Skin epidermis (tissue), 12 donors: ENCODE data around the gene ETF1.

Experiments
- H3K27ac ChIP-seq, 21 experiments: fragments of 200-600 bp; sonication (generic) in 11 of 21; one replicate each; pipeline ENCODE4 v1.5.0; 2020; ENCODE audit warnings: mild to moderate bottlenecking in 3 of 21, inconsistent platforms in 2 of 21, moderate library complexity in 2 of 21
- H3K4me3 ChIP-seq, 7 experiments: fragments of 200-600 bp; sonication (generic) in 2 of 7; one replicate each; pipeline ENCODE4 v1.5.0; 2020; ENCODE audit warnings: inconsistent platforms in 2 of 7, mild to moderate bottlenecking in 2 of 7, moderate library complexity in 1 of 7

Gene ETF1

GRCh38 chr5:138468133-138468965, 74.7 kb downstream of the ETF1 start:
- Histone ChIP-seq H3K27ac (peak overlapping the region in 5 of 21 experiments; percentile 8 to 87 (median 49)), H3K4me3 (peak overlapping the region in 4 of 7 experiments; percentile 64 to 90 (median 82))

DNA sequence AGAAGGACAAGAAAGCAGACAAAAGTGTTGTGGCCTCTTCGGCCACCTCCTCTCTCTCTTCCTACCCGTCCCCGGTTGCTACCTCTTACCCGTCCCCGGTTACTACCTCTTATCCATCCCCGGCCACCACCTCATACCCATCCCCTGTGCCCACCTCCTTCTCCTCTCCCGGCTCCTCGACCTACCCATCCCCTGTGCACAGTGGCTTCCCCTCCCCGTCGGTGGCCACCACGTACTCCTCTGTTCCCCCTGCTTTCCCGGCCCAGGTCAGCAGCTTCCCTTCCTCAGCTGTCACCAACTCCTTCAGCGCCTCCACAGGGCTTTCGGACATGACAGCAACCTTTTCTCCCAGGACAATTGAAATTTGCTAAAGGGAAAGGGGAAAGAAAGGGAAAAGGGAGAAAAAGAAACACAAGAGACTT, 75.3 kb downstream of the ETF1 start:
- Histone ChIP-seq H3K27ac (peak overlapping the region in 7 of 21 experiments; percentile 8 to 97 (median 83)), H3K4me3 (peak overlapping the region in 6 of 7 experiments; percentile 64 to 90 (median 78))

GRCh38 chr5:138466900-138467710, 75.9 kb downstream of the ETF1 start:
- Histone ChIP-seq H3K4me3 (peak overlapping the region; percentile 64 to 90 (median 77)), H3K27ac (peak overlapping the region in 10 of 21 experiments; percentile 36 to 97 (median 88))

DNA sequence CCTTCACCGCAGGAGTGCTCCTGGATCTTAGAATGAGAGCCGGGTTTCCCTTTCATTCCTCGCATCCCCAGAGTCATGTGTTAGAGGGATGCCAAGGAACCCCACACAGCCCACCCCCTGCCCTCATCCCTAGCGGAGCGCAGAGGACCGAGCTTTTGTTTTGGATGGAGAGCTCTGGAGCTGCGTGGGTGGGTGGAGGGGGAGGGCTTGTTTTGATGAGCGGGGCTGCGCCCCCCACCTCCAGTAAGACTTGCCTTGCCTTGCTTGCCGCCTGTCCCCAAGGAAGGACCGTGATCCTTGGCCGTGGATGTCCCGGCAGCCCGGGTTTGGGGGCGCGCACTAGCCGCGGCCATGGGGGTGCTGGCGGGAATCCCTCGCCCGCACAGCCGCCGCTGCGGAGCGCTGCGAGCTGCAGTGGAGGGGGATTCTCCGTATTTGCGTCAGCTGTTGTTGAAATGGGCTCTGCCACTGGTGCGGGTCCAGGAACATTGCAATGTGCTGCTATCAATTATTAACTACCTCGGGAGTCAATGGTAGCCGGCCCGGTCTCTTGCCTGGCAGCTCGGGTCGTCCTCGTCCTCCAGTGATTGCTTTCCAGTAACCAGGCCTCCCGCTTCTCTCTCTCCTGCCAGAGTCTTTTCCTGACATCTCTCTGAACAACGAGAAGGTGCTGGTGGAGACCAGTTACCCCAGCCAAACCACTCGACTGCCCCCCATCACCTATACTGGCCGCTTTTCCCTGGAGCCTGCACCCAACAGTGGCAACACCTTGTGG, 76.7 kb downstream of the ETF1 start:
- Histone ChIP-seq H3K4me3 (peak overlapping the region; percentile 64 to 90 (median 77)), H3K27ac (peak overlapping the region in 14 of 21 experiments; percentile 8 to 97 (median 89))

DNA sequence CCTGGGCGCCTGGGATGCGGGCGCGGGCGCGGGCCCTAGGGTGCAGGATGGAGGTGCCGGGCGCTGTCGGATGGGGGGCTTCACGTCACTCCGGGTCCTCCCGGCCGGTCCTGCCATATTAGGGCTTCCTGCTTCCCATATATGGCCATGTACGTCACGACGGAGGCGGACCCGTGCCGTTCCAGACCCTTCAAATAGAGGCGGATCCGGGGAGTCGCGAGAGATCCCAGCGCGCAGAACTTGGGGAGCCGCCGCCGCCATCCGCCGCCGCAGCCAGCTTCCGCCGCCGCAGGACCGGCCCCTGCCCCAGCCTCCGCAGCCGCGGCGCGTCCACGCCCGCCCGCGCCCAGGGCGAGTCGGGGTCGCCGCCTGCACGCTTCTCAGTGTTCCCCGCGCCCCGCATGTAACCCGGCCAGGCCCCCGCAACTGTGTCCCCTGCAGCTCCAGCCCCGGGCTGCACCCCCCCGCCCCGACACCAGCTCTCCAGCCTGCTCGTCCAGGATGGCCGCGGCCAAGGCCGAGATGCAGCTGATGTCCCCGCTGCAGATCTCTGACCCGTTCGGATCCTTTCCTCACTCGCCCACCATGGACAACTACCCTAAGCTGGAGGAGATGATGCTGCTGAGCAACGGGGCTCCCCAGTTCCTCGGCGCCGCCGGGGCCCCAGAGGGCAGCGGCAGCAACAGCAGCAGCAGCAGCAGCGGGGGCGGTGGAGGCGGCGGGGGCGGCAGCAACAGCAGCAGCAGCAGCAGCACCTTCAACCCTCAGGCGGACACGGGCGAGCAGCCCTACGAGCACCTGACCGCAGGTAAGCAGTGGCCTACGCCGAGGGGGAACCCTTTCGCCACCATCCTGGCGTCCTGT, 77.5 kb downstream of the ETF1 start, which contains the start of gene EGR1:
Gene EGR1, plus strand, starts transcription at position 219 of the 864 bp plus-strand sequence. Its CDS starts 283 bp downstream, at position 502.
- peak within 1 kb of the TSS; percentile 64 to 90 (median 77) for H3K4me3 ChIP-seq
- peak within 1 kb of the TSS; percentile 53 to 99 (median 94) for H3K27ac ChIP-seq

DNA sequence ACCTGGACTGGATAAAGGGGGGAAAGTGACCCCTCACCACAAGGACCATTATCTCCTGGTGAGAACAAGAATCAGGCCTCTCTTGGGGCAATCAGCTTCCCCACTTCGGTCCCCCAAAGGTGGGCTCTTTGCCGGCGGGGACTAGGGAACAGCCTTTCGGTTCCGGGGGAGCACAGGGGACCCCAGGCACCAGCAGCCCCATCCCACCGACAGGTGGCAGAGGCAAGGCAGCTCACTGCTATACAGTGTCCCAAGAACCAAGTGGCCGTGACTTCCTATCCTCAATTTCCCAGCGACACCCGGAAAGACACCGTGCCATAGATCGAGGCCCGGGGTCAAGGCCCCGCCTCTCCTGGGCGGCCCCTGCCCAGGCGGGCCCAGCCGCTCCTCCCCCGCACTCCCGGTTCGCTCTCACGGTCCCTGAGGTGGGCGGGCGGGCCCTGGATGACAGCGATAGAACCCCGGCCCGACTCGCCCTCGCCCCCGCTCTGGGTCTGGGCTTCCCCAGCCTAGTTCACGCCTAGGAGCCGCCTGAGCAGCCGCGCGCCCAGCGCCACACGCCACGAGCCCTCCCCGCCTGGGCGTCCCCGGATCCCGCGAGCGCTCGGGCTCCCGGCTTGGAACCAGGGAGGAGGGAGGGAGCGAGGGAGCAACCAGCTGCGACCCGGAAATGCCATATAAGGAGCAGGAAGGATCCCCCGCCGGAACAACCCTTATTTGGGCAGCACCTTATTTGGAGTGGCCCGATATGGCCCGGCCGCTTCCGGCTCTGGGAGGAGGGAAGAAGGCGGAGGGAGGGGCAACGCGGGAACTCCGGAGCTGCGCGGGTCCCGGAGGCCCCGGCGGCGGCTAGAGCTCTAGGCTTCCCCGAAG, 78.4 kb downstream of the ETF1 start:
- Histone ChIP-seq H3K4me3 (peak overlapping the region; percentile 64 to 90 (median 77)), H3K27ac (peak overlapping the region; percentile 53 to 99 (median 94))

GRCh38 chr5:138464008-138464387, 79.0 kb downstream of the ETF1 start:
- Histone ChIP-seq H3K27ac (peak overlapping the region; percentile 53 to 99 (median 94)), H3K4me3 (peak overlapping the region; percentile 64 to 90 (median 77))

DNA sequence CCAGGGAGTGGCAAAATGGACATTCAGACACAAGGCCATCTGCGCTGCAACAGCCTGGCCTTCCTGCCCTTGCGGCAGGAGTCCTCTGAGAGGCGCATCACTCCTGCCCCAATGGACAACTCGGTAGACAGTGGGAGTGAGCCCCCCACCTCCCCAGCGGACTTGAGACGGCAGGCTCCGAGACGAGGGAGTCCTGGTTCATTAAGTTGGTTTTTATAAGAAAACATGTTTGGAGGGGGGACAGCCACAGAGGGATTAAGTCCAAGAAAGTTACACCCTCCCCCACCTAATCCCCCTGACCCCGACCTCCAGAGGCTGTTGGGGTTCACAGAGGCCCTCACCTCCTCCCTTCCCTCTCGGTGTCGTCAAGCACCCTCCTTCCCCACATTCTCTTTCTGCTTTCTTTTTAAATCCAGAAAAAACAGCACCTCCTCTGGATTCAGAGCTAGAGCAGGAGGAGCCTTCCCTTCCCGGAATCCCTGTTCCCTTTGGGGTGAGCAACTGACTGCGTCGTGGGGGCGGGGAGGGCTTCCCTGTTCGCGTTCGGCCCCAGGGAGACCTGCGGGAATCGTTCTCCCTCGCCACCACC, 79.5 kb downstream of the ETF1 start:
- peak overlapping the region; percentile 52 to 99 (median 94) for H3K27ac ChIP-seq
- peak overlapping the region; percentile 64 to 90 (median 77) for H3K4me3 ChIP-seq

DNA sequence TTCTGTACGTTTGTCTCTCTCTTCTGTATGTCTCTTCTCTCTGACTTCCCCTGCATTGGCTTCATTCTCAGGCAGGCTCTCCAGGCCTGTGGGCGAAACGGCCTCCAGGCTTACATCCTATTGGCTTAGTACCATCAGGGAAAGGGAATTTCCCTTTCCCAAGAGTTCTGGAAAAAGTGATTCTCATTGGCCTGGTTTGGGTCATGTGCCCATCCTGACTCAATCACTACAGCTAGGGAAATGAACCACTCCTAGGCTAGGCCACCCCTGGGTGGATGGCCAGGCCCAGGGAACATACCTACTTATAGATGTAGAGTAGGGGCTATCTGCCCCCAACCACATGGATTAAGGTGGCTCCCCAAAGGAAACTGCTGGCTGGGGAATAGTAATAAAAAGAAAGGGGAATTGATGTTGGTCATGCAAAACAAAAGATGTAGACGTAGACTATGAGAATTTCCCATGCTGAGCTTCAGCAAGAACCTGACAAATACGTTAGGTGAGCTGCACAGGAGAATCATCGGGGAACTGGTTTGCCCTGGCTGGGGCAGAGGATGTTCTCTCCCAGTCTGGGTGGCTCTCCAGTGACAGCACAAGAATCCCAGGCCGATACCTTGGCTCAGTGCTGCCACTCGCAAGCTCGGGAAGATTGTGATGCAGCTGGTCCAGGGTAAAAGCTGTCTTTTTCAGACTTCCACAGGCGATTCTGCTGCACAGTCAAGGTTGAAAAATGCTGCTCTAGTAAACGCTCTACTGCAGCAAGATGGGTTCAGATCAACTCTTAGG, 81.5 kb downstream of the ETF1 start:
- Histone ChIP-seq H3K27ac (peak overlapping the region in 8 of 21 experiments; percentile 16 to 80 (median 39)), H3K4me3 (no peak overlapping the region)

- Histone ChIP-seq H3K27ac (peak overlapping the region in 10 of 21 experiments; percentile 9 to 80 (median 48)), H3K4me3 (no peak overlapping the region)
Observed at GRCh38 chr5:138460032-138460693, 82.9 kb downstream of the ETF1 start.

- H3K27ac ChIP-seq: peak overlapping the region in 9 of 21 experiments; percentile 7 to 80 (median 44)
- H3K4me3 ChIP-seq: no peak overlapping the region
Observed at GRCh38 chr5:138459311-138459933, 83.6 kb downstream of the ETF1 start.

- no peak overlapping the region for H3K4me3 ChIP-seq
- H3K27ac ChIP-seq: peak overlapping the region in 9 of 21 experiments; percentile 7 to 80 (median 44)
Observed at GRCh38 chr5:138458856-138459255, 84.2 kb downstream of the ETF1 start.

- Histone ChIP-seq H3K4me3 (no peak overlapping the region), H3K27ac (peak overlapping the region in 4 of 21 experiments; percentile 44 to 80 (median 61))
Observed at GRCh38 chr5:138458384-138458783, 84.7 kb downstream of the ETF1 start.

GRCh38 chr5:138457531-138458275, 85.3 kb downstream of the ETF1 start:
- Histone ChIP-seq H3K27ac (peak overlapping the region in 1 of 21 experiments; percentile 80), H3K4me3 (no peak overlapping the region)
